Stimulated activated CD8-positive, alpha-beta memory T cell treated with anti-CD3 and anti-CD28 coated beads, Interleukin-4, amount 100 ng/mL, for 4 hours (primary cell): ENCODE data around the gene DSC2.

ENCODE experiments used
- DNase-seq, 2 donors: peaks; one replicate each; pipeline ENCODE4 v3.0.0-alpha.2; 2020; ENCODE audit warnings: low read depth in 2 of 2, low spot score in 1 of 2

Gene DSC2

DNA sequence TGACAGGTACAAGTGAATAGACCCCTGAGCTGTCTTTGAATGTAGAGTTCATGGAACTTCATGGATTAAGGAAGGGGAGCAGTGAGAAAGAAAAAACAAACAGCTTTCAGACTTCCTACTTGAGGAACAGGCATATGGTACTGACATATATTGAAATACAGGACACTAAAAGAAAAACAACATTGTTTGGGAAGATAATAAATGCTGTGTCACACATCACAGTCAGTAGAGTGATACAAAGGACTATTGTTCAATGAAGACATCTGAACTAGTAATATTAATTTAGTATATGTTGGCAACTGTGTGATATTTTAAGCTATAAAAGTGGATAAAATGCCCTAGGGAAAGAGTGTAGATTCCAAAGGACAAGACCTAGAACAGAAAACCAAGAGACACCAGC is 3.3 kb downstream of the DSC2 start:
- no peak for DNase-seq

DNA sequence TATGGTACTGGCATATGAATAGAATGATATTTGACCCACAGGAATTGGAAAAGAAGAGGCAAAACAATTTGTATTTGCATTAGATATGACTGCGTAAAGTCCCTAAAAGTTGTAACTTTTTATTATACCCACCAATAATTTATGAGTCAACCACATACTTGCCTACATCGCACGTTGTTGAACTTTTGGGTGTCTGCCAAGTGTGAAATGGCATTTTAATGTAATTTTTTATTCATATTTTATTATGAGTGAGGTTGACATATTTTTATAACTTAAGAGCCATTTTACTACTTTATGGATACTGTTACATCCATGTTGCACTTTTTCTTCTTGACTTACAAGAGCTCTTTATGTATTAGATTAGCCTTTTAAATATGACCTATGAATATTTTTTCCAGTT is 4.6 kb downstream of the DSC2 start:
- no peak for DNase-seq

- no peak for DNase-seq
Measured at GRCh38 chr18:31093880-31094279, 8.3 kb downstream of the DSC2 start.

DNA sequence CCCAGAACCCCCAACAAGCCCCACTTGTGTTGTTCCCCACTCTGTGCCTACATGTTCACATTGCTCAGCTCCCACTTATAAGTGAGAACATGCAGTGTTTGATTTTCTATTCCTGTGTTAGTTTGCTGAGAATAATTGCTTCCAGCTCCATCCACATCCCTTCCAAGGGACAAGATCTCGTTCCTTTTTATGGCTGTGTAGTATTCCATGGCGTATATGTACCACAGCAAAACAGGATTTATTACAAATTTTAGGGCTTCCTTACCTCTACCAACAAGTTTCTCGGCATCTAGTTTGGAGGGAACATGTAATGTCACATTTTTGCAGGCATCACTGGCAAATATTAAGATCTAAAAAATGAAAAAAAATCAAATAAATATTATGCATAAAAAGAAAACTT is 8.9 kb downstream of the DSC2 start:
- DNase-seq, result no peak

GRCh38 chr18:31091350-31091749 is 10.9 kb downstream of the DSC2 start:
- no peak for DNase-seq

GRCh38 chr18:31088532-31088931 is 13.7 kb downstream of the DSC2 start:
- no peak for DNase-seq

GRCh38 chr18:31079973-31080372 is 22.2 kb downstream of the DSC2 start:
- no peak for DNase-seq

DNA sequence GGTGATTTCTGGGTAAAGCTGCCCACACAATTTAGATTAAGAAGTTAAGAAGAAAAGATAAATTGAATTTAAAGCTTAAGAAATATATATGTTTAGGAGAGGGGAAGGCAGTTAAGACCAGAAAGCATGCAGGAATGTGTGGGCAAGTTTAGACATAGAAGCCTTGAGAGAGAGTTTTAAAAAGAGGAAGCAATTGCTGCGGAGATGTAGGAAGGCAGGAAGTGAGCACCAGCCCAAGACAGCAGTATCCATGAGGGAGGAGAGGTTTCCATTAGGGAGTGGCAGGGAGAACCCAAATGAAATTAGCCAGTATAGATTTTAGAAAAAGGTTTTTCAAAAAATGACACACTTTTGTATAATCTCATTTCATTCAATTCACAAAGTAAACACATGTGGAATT is 24.3 kb downstream of the DSC2 start:
- no peak for DNase-seq

DNA sequence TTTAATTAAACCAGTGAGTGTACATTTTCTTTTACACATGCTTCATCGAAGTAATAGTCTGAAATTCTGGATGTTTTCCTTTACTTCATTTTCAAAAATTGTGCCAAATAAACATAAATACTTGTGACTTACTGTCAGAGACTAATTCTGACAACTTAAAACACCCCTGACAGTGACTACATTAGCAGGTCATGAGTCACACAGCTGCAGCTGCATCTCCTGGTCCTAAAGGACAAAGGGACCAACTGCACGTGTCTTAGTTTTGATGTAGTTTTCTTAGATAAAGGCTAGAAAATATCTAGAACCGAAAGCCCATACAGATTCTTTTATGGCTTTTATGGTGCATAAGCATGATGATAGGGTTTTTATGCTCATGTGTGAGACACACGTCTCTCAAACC is 30.0 kb downstream of the DSC2 start:
- no peak for DNase-seq

DNA sequence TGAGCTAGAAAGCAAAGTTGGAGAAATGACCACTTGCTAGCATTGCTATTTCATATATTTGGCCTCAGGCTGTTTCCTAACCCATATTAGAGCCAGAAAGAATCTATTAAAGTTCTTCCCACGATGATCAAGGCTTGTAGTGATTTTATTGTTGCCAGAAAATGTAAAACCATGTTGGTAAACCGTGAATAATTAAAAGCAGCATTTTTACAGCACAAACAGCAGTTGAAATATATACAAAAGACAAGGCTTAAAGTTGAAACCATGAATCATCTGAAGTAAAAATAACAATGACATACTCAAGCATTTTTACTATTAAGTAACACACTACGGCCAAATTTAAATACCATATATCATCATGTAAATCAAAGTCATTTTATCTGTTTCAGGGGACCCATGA is 32.0 kb downstream of the DSC2 start:
- DNase-seq, result no peak

- DNase-seq, result no peak
Measured at GRCh38 chr18:31066266-31066665, 36.0 kb downstream of the DSC2 start.

DNA sequence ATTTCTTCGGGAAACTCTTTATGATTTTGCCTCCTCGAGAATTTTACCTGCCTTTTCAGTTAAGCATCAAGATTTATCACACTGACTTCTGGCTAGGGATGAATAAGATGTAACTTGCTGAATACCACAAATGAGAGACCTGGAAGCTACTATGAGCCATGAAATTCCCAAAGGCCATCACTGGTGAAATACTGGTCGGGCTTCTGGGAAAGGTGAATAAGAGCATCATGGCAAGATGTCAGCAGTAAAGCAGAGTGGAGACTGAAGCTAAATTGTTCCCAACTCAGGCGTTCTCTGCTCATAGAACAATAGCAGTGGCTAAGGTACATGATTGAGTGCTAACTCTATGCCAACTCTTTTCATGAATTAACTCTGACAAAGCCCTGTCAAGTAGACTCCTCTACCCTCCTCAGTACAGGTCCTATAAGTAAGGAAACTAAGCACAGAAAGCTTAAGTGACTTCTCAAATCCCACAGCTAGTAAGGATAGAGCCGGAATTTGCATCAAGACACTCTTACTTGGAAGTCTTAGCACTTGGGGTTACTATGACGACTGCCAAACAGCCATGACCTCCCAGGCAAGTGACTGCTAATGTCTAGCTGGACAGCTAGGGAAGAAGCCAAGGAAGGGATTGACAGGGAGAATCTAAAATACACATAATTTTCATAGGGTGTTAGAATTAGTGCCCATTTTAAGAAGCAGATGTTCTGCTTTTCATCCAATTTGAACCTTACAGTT is 37.0 kb downstream of the DSC2 start:
- no peak for DNase-seq

GRCh38 chr18:31064130-31064529 is 38.1 kb downstream of the DSC2 start:
- no peak for DNase-seq

GRCh38 chr18:31061945-31062344 is 40.3 kb downstream of the DSC2 start:
- no peak for DNase-seq

DNA sequence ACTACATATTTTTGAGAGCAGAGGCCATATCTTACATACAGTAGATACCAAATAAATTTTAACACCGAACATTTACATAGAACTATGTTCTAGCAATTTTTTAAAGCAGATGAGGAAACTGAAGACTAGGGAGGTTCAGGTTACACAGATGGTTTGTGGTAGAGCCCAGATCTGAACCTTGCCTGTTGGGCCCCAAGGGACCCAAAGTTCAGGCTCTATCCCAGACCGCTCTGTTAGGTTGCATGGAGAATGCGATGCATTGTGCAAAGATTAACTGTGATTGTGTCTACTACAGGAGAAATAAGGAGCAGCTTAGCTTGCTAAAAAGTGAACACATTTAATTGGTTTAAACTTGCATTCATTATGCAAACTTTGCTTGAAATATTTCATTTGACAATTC is 43.3 kb downstream of the DSC2 start:
- no peak for DNase-seq

GRCh38 chr18:31057917-31058316 is 44.3 kb downstream of the DSC2 start:
- DNase-seq, result no peak

- DNase-seq, result no peak
Measured at GRCh38 chr18:31057051-31057450, 45.2 kb downstream of the DSC2 start.

DNA sequence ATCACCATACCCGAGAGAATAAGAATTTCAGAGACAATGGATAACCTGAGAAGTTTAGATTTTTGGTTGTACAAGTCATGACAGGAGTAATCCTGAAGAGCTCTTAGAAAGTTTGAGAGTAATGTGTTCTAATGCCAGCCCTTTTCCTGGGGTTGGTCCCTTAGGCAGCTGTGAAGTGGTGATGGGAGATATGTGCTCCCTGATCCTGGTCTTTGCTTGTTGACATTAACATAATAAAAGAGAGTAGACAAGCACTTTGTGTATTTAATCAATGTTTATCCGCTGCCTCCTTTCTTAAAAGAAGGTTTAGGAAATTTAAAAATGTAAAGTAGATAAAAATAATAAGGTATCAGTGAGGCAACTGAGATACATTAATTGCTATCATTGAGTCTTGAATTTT is 45.9 kb downstream of the DSC2 start:
- DNase-seq, result no peak

- DNase-seq, result no peak
Measured at GRCh38 chr18:31050635-31051034, 51.6 kb downstream of the DSC2 start.

- no peak for DNase-seq
Measured at GRCh38 chr18:31049189-31049588, 53.0 kb downstream of the DSC2 start.

GRCh38 chr18:31048216-31048615 is 54.0 kb downstream of the DSC2 start:
- DNase-seq, result no peak

GRCh38 chr18:31046916-31047315 is 55.3 kb downstream of the DSC2 start:
- DNase-seq, result no peak

GRCh38 chr18:31045599-31045998 is 56.6 kb downstream of the DSC2 start:
- DNase-seq, result no peak

- DNase-seq, result no peak
Measured at GRCh38 chr18:31044926-31045325, 57.3 kb downstream of the DSC2 start.
